CD14-positive monocyte (primary cell): ENCODE measurements around the gene TMEM61. TPM values are rescaled to one million over a fixed set of nuclear protein-coding genes. Genes with fewer than 3 reads are reported as not detected.

Experiments used
- DNase-seq, 3 donors: peaks; one replicate each; pipeline ENCODE4 v3.0.0-alpha.2; 2011 to 2022
- H2AFZ ChIP-seq: 2 replicates; pipeline ENCODE4 v1.6.0; 2012; ENCODE audit warnings: mild to moderate bottlenecking, low read depth, low read length, inconsistent platforms; ENCODE audit not compliant: insufficient read depth, poor library complexity, severe bottlenecking
- H3K27ac ChIP-seq, 2 donors: 1 replicate in 1 of 2; 2 replicates in 1 of 2; pipeline ENCODE4 v1.5.1; 2012 to 2013; ENCODE audit warnings: low read length in 2 of 2, control low read depth in 1 of 2, inconsistent platforms in 1 of 2, low read depth in 1 of 2, mild to moderate bottlenecking in 1 of 2
- H3K27me3 ChIP-seq, 2 donors: one replicate each; pipeline versions ENCODE4 v1.6.0 to v1.6.1; 2011 to 2013; ENCODE audit warnings: low read length in 2 of 2; ENCODE audit not compliant: control insufficient read depth in 2 of 2, insufficient read depth in 2 of 2
- H3K36me3 ChIP-seq, 2 donors: replicated peaks in 1 of 2; 1 replicate in 1 of 2; 2 replicates in 1 of 2; pipeline versions ENCODE4 v1.5.1 to v1.6.1; 2012 to 2013; ENCODE audit warnings: low read length in 2 of 2, control low read depth in 1 of 2, inconsistent platforms in 1 of 2, mild to moderate bottlenecking in 1 of 2; ENCODE audit not compliant: insufficient read depth in 2 of 2, control insufficient read depth in 1 of 2
- H3K4me1 ChIP-seq, 2 donors: 1 replicate in 1 of 2; 2 replicates in 1 of 2; pipeline versions ENCODE4 v1.5.1 to v1.6.1; 2012 to 2013; ENCODE audit warnings: low read length in 2 of 2, control low read depth in 1 of 2, inconsistent platforms in 1 of 2, mild to moderate bottlenecking in 1 of 2, moderate library complexity in 1 of 2; ENCODE audit not compliant: insufficient read depth in 2 of 2, control insufficient read depth in 1 of 2
- H3K4me2 ChIP-seq: replicated peaks from 2 replicates; pipeline ENCODE3; 2012; ENCODE audit warnings: low read length, moderate library complexity, mild to moderate bottlenecking; ENCODE audit not compliant: poor library complexity, severe bottlenecking; ENCODE audit errors: extremely low read depth
- H3K4me3 ChIP-seq, 3 experiments: fragments of 200-600 bp in 1 of 3; sonication (generic) in 1 of 3; replicated peaks in 1 of 3; 1 replicate in 2 of 3; 2 replicates in 1 of 3; pipeline ENCODE4 v1.5.1; 2011 to 2013; ENCODE audit warnings: low read length in 3 of 3, mild to moderate bottlenecking in 3 of 3, control low read depth in 2 of 3, low read depth in 2 of 3, inconsistent platforms in 1 of 3, moderate library complexity in 1 of 3
- H3K79me2 ChIP-seq: 2 replicates; pipeline ENCODE4 v1.6.0; 2012; ENCODE audit warnings: mild to moderate bottlenecking, control low read depth, inconsistent platforms, low read length, moderate library complexity; ENCODE audit not compliant: insufficient read depth
- H3K9ac ChIP-seq: 2 replicates; pipeline ENCODE4 v1.6.0; 2017; ENCODE audit warnings: low read length, mild to moderate bottlenecking; ENCODE audit not compliant: insufficient read depth, poor library complexity, severe bottlenecking
- H3K9me3 ChIP-seq, 2 donors: replicated peaks in 1 of 2; 1 replicate in 1 of 2; 2 replicates in 1 of 2; pipeline versions ENCODE4 v1.5.1 to v1.6.1; 2012 to 2013; ENCODE audit warnings: low read length in 2 of 2, control low read depth in 1 of 2; ENCODE audit not compliant: control insufficient read depth in 1 of 2, insufficient read depth in 1 of 2
- H4K20me1 ChIP-seq: 2 replicates; pipeline ENCODE4 v1.6.0; 2012; ENCODE audit warnings: mild to moderate bottlenecking, low read length, control low read depth, moderate library complexity; ENCODE audit not compliant: insufficient read depth
- H3K27ac Mint-ChIP-seq, 7 donors: one replicate each; pipeline ENCODE4 v1.8.0; 2020; ENCODE audit warnings: mild to moderate bottlenecking in 7 of 7, mixed read lengths in 7 of 7, moderate library complexity in 6 of 7, inconsistent platforms in 2 of 7
- H3K27me3 Mint-ChIP-seq, 3 donors: one replicate each; pipeline ENCODE4 v1.8.0; 2021 to 2022; ENCODE audit warnings: low read depth in 3 of 3, mild to moderate bottlenecking in 3 of 3, mixed read lengths in 3 of 3, moderate library complexity in 3 of 3, inconsistent platforms in 1 of 3
- H3K36me3 Mint-ChIP-seq, 2 donors: one replicate each; pipeline ENCODE4 v1.8.0; 2020; ENCODE audit warnings: mixed read lengths in 2 of 2, inconsistent platforms in 1 of 2, mild to moderate bottlenecking in 1 of 2
- H3K4me1 Mint-ChIP-seq: one replicate; pipeline ENCODE4 v1.8.0; 2020; ENCODE audit warnings: mild to moderate bottlenecking, mixed read lengths
- H3K4me3 Mint-ChIP-seq, 2 donors: one replicate each; pipeline ENCODE4 v1.8.0; 2020; ENCODE audit warnings: mild to moderate bottlenecking in 2 of 2, mixed read lengths in 2 of 2, moderate library complexity in 1 of 2
- H3K9me3 Mint-ChIP-seq, 7 donors: one replicate each; pipeline ENCODE4 v1.8.0; 2020 to 2022; ENCODE audit warnings: mixed read lengths in 7 of 7, mild to moderate bottlenecking in 6 of 7, moderate library complexity in 6 of 7, inconsistent platforms in 2 of 7
- WGBS: methylation state at CpG from one replicate; pipeline ENCODE4 v1.1.5; 2013; ENCODE audit warnings: missing lambda C conversion rate; ENCODE audit not compliant: insufficient coverage; 5-methylcytosine and 5-hydroxymethylcytosine counted together
- intact Hi-C, 2 donors: fragments of 100-400 bp; cut with micrococcal nuclease; formaldehyde crosslinking; loops; one replicate each; pipeline versions ENCODE4 v1.15.0 to v1.15.1; 2023
- polyA plus RNA-seq, 3 donors: library from polyadenylated mRNA; depleted of rRNA in 1 of 3; unstranded in 2 of 3; stranded (reverse) in 1 of 3; fragments of 300-500 nt in 2 of 3; fragments of >200 nt in 1 of 3; fragmentation: Illumina TruSeq in 2 of 3; gene quantifications; 1 replicate in 2 of 3; 2 replicates in 1 of 3; pipeline ENCODE4 v1.2.3, GENCODE V29; 2012 to 2021
- TF ChIP-seq, protein P1 (sequence below): fragments of 200-600 bp; IDR thresholded peaks from one replicate; pipeline ENCODE4 v1.8.0; 2022; ENCODE audit warnings: antibody characterized with exemption, mild to moderate bottlenecking

The TMEM61 gene
- polyA plus RNA-seq, 3 donors, result not detected

DNA sequence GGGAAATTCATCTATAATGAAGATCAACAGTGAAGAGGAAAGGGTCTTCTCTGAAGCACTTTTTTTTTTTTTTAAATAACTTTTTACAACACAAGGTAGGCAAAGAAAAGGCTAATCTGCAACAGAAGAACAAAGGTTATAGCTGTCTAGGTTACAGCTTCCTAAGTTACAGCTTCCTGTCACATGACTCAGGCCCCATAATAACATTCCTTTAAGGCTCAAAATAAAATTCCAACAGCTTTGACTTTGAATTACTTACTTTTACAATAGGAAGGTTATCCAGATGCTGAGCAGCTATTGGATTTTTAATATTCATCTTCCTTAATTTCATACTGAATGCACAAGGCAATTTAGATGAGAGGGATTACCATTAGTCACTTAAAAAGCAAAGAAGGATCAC, 40.4 kb upstream of the TMEM61 start:
- H3K36me3 Mint-ChIP-seq, result no peaks in the 10 kb centered on the region
- intact Hi-C loops, result no loop called here
- no peak overlapping the region for H3K27ac Mint-ChIP-seq
- peaks cover 3 to 5% of the 10 kb centered on the region in 2 donors for H3K27me3 ChIP-seq
- H3K4me1 Mint-ChIP-seq, result peaks cover 3% of the 10 kb centered on the region
- no peak overlapping the region for H3K4me3 ChIP-seq
- H2AFZ ChIP-seq, result no peak overlapping the region
- H3K79me2 ChIP-seq, result no peaks in the 10 kb centered on the region
- no peaks in the 10 kb centered on the region for H4K20me1 ChIP-seq
- peaks cover 15 to 23% (median 15%) of the 10 kb centered on the region in 3 donors for H3K27me3 Mint-ChIP-seq
- no peak overlapping the region for H3K4me2 ChIP-seq
- H3K9me3 ChIP-seq, result no peaks in the 10 kb centered on the region
- no peak overlapping the region for H3K4me3 Mint-ChIP-seq
- H3K36me3 ChIP-seq, result no peaks in the 10 kb centered on the region
- H3K4me1 ChIP-seq, result peaks cover under 1 to 4% of the 10 kb centered on the region in 2 donors
- no peak for DNase-seq
- H3K9me3 Mint-ChIP-seq, result peaks cover 0 to 2% (median 0%) of the 10 kb centered on the region in 7 donors
- no peak overlapping the region for H3K27ac ChIP-seq
- H3K9ac ChIP-seq, result no peak overlapping the region
- TF ChIP-seq, protein P1, sequence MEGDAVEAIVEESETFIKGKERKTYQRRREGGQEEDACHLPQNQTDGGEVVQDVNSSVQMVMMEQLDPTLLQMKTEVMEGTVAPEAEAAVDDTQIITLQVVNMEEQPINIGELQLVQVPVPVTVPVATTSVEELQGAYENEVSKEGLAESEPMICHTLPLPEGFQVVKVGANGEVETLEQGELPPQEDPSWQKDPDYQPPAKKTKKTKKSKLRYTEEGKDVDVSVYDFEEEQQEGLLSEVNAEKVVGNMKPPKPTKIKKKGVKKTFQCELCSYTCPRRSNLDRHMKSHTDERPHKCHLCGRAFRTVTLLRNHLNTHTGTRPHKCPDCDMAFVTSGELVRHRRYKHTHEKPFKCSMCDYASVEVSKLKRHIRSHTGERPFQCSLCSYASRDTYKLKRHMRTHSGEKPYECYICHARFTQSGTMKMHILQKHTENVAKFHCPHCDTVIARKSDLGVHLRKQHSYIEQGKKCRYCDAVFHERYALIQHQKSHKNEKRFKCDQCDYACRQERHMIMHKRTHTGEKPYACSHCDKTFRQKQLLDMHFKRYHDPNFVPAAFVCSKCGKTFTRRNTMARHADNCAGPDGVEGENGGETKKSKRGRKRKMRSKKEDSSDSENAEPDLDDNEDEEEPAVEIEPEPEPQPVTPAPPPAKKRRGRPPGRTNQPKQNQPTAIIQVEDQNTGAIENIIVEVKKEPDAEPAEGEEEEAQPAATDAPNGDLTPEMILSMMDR, result no peak

GRCh38 chr1:54942976-54943375, 37.5 kb upstream of the TMEM61 start:
- Mint-ChIP-seq H3K36me3 (no peaks in the 10 kb centered on the region), H3K4me1 (peaks cover 28% of the 10 kb centered on the region), H3K9me3 (peaks cover 0 to 2% (median 0%) of the 10 kb centered on the region in 7 donors), H3K27me3 (peaks cover 2 to 5% (median 4%) of the 10 kb centered on the region in 3 donors), H3K4me3 (no peak overlapping the region), H3K27ac (no peak overlapping the region)
- H3K4me1 ChIP-seq, result peaks cover 26 to 33% of the 10 kb centered on the region in 2 donors
- no peaks in the 10 kb centered on the region for H3K36me3 ChIP-seq
- no peaks in the 10 kb centered on the region for H3K27me3 ChIP-seq
- WGBS, result 92% methylated on average over 4 of the region's 4 CpGs
- H2AFZ ChIP-seq, result no peak overlapping the region
- H3K79me2 ChIP-seq, result no peaks in the 10 kb centered on the region
- H3K9ac ChIP-seq, result no peak overlapping the region
- no peaks in the 10 kb centered on the region for H4K20me1 ChIP-seq
- TF ChIP-seq, protein P1, result no peak
- no peak overlapping the region for H3K4me2 ChIP-seq
- no peak overlapping the region for H3K4me3 ChIP-seq
- intact Hi-C loops, result no loop called here
- no peak for DNase-seq
- no peaks in the 10 kb centered on the region for H3K9me3 ChIP-seq
- H3K27ac ChIP-seq, result no peak overlapping the region
